Breast epithelium (tissue), 4 donors: ENCODE data around the gene PARD3B. TPM values are rescaled to one million over a fixed set of nuclear protein-coding genes. Genes with fewer than 3 reads are reported as not detected.
"Not testable (repeated sequence)": the region's sequence is repeated elsewhere in the genome, so short reads cannot be mapped to it uniquely, and the experiment has no call there.

Source experiments
- DNase-seq, 2 donors: peaks; one replicate each; pipeline ENCODE4 v3.0.0-alpha.2; 2019; ENCODE audit warnings: low spot score in 2 of 2
- H3K27ac ChIP-seq, 2 donors: fragments of 200-600 bp; sonication (generic) in 1 of 2; one replicate each; pipeline ENCODE4 v1.5.1; 2016 to 2019; ENCODE audit warnings: mild to moderate bottlenecking in 1 of 2
- H3K27me3 ChIP-seq, 2 donors: fragments of 200-600 bp; sonication (generic) in 1 of 2; one replicate each; pipeline versions ENCODE4 v1.5.1 to v1.6.0; 2017 to 2019; ENCODE audit warnings: control low read depth in 1 of 2, mild to moderate bottlenecking in 1 of 2
- H3K36me3 ChIP-seq: fragments of 200-600 bp; one replicate; pipeline ENCODE4 v1.5.1; 2019
- H3K4me1 ChIP-seq, 2 donors: fragments of 200-600 bp; sonication (generic); one replicate each; pipeline ENCODE4 v1.5.1; 2016 to 2019; ENCODE audit warnings: control low read depth in 1 of 2
- H3K4me3 ChIP-seq, 3 donors: fragments of 200-600 bp; sonication (generic); 1 replicate in 2 of 3; 2 replicates in 1 of 3; pipeline ENCODE4 v1.5.1; 2016 to 2019; ENCODE audit warnings: mild to moderate bottlenecking in 3 of 3, moderate library complexity in 2 of 3
- H3K9me3 ChIP-seq, 2 donors: fragments of 200-600 bp; sonication (generic) in 1 of 2; one replicate each; pipeline ENCODE4 v1.5.1; 2016 to 2019; ENCODE audit warnings: control low read depth in 1 of 2
- CTCF ChIP-seq, 3 donors: fragments of 450-650 bp; IDR thresholded peaks; one replicate each; pipeline ENCODE4 v1.5.1; 2016 to 2017; ENCODE audit warnings: antibody characterized with exemption in 3 of 3, mild to moderate bottlenecking in 3 of 3, moderate library complexity in 3 of 3
- POLR2A ChIP-seq: fragments of 450-650 bp; IDR thresholded peaks from one replicate; pipeline ENCODE4 v1.6.1; 2016; ENCODE audit warnings: antibody characterized with exemption, mild to moderate bottlenecking, moderate library complexity
- POLR2AphosphoS5 ChIP-seq, 3 donors: sonication (generic); formaldehyde crosslinking; IDR thresholded peaks; one replicate each; pipeline ENCODE4 v1.6.1; 2017; ENCODE audit warnings: antibody characterized with exemption in 3 of 3
- intact Hi-C: fragments of 100-400 bp; cut with DNase I; formaldehyde crosslinking; loops from one replicate; pipeline ENCODE4 v1.15.1; 2023; ENCODE audit warnings: low total_unique reads
- total RNA-seq, 3 donors: library from RNA; depleted of rRNA; stranded (reverse); fragments of >200 nt; gene quantifications; one replicate each; pipeline ENCODE4 v1.1.0, GENCODE V29; 2016

Gene PARD3B
- total RNA-seq, 3 donors from 2014 or later = 24.6 to 66.2 (median 25.9) TPM

DNA sequence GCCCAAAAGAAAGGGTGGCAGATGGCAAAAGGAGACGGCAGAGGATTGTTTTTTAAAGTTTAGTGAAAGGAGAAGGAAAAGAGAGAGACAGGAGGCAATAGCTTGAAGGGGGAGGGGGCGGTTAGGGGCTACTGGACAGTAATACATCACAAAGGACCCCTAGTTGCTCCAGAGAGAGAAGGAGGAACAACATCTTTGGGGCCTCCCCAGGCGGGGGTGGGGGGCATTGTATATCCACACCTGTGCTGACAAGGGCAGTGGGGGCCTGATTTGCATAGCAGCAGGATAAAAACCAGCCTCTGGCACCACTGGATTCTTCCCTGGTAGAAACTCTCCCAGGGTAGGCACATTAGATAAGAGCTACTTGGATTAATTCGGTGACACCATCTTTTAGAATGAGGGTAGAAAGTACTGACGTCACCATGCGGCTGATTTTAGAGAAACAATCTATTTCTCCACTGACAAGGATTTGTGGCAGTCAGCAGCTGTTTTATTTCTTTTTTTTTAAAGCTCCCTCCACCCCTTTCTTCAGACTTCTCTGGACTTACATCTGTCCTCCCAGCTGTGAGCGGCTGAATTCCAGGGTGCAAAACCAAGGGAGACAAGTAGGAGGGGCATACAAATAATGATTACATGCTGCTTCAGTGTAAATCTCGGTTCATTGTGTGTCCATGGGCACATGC lies 937.3 kb downstream of the PARD3B start:
- Histone ChIP-seq H3K4me3 (no peak overlapping the region), H3K9me3 (no peaks in the 10 kb centered on the region), H3K27me3 (no peaks in the 10 kb centered on the region), H3K4me1 (no peaks in the 10 kb centered on the region), H3K27ac (no peak overlapping the region), H3K36me3 (no peaks in the 10 kb centered on the region)
- intact Hi-C loops = no loop called here
- TF ChIP-seq POLR2AphosphoS5 (IDR thresholded peaks at IDR 0.05) (no peak), CTCF (IDR thresholded peaks at IDR 0.05) (no peak), POLR2A (no peak)
- DNase-seq = no peak

DNA sequence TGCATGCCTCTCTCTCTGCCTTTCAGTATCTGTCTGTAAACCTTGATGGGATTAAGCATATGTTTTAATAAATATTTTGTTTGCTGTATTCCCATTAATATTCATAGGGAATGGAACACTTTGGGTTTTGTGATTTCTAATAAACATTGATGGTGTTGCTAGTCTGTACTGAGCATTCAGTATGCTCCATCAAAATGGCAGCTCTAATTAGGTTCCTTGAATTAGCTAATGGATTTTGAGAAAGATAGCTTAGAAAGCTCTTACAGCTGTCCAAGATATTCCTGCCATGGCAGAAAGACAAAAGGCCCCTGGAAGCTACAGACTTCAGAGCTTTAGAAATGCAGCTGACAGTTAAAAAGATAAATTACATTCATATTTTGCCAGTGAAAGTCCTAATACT lies 937.8 kb downstream of the PARD3B start:
- Histone ChIP-seq H3K4me1 (no peaks in the 10 kb centered on the region), H3K27me3 (no peaks in the 10 kb centered on the region), H3K36me3 (no peaks in the 10 kb centered on the region), H3K27ac (no peak overlapping the region), H3K9me3 (no peaks in the 10 kb centered on the region), H3K4me3 (no peak overlapping the region)
- no peak for DNase-seq
- TF ChIP-seq POLR2AphosphoS5 (IDR thresholded peaks at IDR 0.05) (no peak), POLR2A (no peak), CTCF (IDR thresholded peaks at IDR 0.05) (no peak)
- intact Hi-C loops = no loop called here

DNA sequence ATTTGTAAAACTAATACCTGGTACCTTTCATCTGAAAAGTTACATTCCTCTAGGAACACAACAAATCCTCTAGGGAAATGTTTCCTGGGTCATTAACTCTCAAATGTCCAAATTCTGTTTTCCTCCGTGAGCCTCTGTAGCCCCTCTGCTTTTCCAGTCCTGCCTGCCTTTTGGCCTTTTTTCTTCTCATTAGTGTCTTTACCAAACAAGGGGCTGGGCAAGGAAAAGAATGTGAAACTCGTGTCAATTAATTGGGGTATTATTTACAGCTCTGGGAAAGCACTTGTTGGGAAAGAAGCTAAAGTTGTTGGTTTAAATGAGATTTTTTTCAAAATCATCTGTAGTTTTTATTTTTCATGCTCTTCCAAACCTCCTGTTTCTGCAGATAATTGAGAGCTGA lies 938.9 kb downstream of the PARD3B start:
- H3K9me3 ChIP-seq = no peaks in the 10 kb centered on the region
- TF ChIP-seq POLR2AphosphoS5 (IDR thresholded peaks at IDR 0.05) (no peak), POLR2A (no peak), CTCF (IDR thresholded peaks at IDR 0.05) (no peak)
- H3K36me3 ChIP-seq = no peaks in the 10 kb centered on the region
- no peak overlapping the region for H3K4me3 ChIP-seq
- DNase-seq = no peak
- H3K4me1 ChIP-seq = no peaks in the 10 kb centered on the region
- no peaks in the 10 kb centered on the region for H3K27me3 ChIP-seq
- intact Hi-C loops = no loop called here
- no peak overlapping the region for H3K27ac ChIP-seq

GRCh38 chr2:205484764-205485163 lies 939.5 kb downstream of the PARD3B start:
- Histone ChIP-seq H3K9me3 (no peaks in the 10 kb centered on the region), H3K27me3 (no peaks in the 10 kb centered on the region), H3K27ac (no peak overlapping the region), H3K4me3 (no peak overlapping the region), H3K36me3 (no peaks in the 10 kb centered on the region), H3K4me1 (no peaks in the 10 kb centered on the region)
- no peak for DNase-seq
- TF ChIP-seq POLR2AphosphoS5 (IDR thresholded peaks at IDR 0.05) (no peak), POLR2A (no peak), CTCF (IDR thresholded peaks at IDR 0.05) (no peak)
- intact Hi-C loops = no loop called here

DNA sequence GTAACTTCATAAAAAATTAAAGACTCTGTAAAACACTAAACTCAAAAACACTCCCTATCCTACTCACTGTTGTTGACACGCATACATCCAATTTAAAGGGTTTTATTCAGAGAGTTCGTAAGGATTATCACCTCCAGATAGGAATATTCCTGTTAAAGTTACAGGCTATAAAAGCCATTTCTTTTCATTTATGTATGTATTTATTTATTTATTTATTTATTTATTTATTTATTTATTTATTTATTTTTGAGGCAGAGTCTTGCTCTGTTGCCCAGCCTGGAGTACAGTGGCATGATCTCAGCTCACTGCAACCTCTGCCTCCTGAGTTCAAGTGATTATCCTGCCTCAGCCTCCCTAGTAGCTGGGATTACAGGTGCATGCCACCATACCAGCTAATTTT lies 948.3 kb downstream of the PARD3B start:
- H3K27ac ChIP-seq, H3K4me3 ChIP-seq, H3K4me1 ChIP-seq, DNase-seq, H3K9me3 ChIP-seq, intact Hi-C loops, H3K27me3 ChIP-seq, H3K36me3 ChIP-seq: not testable (repeated sequence)
